HEK293 (cell line): ENCODE data around the gene TSHZ3.

Experiments used
- BCL11A ChIP-seq: fragments of 450-650 bp; formaldehyde crosslinking; IDR thresholded peaks from 2 replicates; pipeline ENCODE4 v1.5.1; 2016; ENCODE audit warnings: low read depth, missing biosample characterization, missing genetic modification characterization
- BCL6B ChIP-seq: fragments of 450-650 bp; formaldehyde crosslinking; IDR thresholded peaks from 2 replicates; pipeline ENCODE4 v1.5.1; 2017; ENCODE audit warnings: missing biosample characterization, missing genetic modification characterization
- EGR2 ChIP-seq: fragments of 450-650 bp; formaldehyde crosslinking; IDR thresholded peaks from 2 replicates; pipeline ENCODE4 v1.5.1; 2016; ENCODE audit warnings: low read depth, missing biosample characterization, missing genetic modification characterization
- ELK4 ChIP-seq: IDR thresholded peaks from 2 replicates; pipeline ENCODE4 v1.6.1; 2011; ENCODE audit warnings: mild to moderate bottlenecking, low read depth, low read length, borderline replicate concordance
- FEZF1 ChIP-seq: fragments of 450-650 bp; formaldehyde crosslinking; IDR thresholded peaks from 2 replicates; pipeline ENCODE4 v1.5.1; 2016; ENCODE audit warnings: missing biosample characterization, missing genetic modification characterization
- GFI1B ChIP-seq: fragments of 450-650 bp; formaldehyde crosslinking; IDR thresholded peaks from 2 replicates; pipeline ENCODE4 v1.5.1; 2016; ENCODE audit warnings: missing biosample characterization, missing genetic modification characterization
- GLI2 ChIP-seq: fragments of 450-650 bp; formaldehyde crosslinking; IDR thresholded peaks from 2 replicates; pipeline ENCODE4; 2017; ENCODE audit warnings: missing biosample characterization, missing genetic modification characterization, low read depth, borderline replicate concordance
- GLIS2 ChIP-seq: fragments of 450-650 bp; formaldehyde crosslinking; IDR thresholded peaks from 2 replicates; pipeline ENCODE4 v1.5.1; 2016; ENCODE audit warnings: missing biosample characterization, missing genetic modification characterization
- HIC1 ChIP-seq: fragments of 450-650 bp; formaldehyde crosslinking; IDR thresholded peaks from 2 replicates; pipeline ENCODE4 v1.5.1; 2016; ENCODE audit warnings: missing biosample characterization, missing genetic modification characterization
- IKZF3 ChIP-seq: fragments of 450-650 bp; IDR thresholded peaks from 2 replicates; pipeline ENCODE4 v1.5.0; 2018; ENCODE audit warnings: missing biosample characterization, mild to moderate bottlenecking, missing genetic modification characterization, moderate library complexity
- KLF16 ChIP-seq: fragments of 450-650 bp; formaldehyde crosslinking; IDR thresholded peaks from 2 replicates; pipeline ENCODE4 v1.5.1; 2017; ENCODE audit warnings: missing biosample characterization, missing genetic modification characterization
- PRDM1 ChIP-seq: fragments of 450-650 bp; formaldehyde crosslinking; IDR thresholded peaks from 2 replicates; pipeline ENCODE4; 2016; ENCODE audit warnings: missing biosample characterization, missing genetic modification characterization
- ZBTB8A ChIP-seq: fragments of 450-650 bp; formaldehyde crosslinking; IDR thresholded peaks from 2 replicates; pipeline ENCODE4 v1.5.1; 2016; ENCODE audit warnings: missing biosample characterization, missing genetic modification characterization
- ZNF114 ChIP-seq: fragments of 450-650 bp; formaldehyde crosslinking; IDR thresholded peaks from 2 replicates; pipeline ENCODE4 v1.5.0; 2017; ENCODE audit warnings: missing biosample characterization, missing genetic modification characterization
- ZNF184 ChIP-seq: fragments of 450-650 bp; IDR thresholded peaks from 2 replicates; pipeline ENCODE4 v1.5.1; 2018; ENCODE audit warnings: missing biosample characterization, mild to moderate bottlenecking, missing genetic modification characterization
- ZNF214 ChIP-seq: fragments of 450-650 bp; formaldehyde crosslinking; IDR thresholded peaks from 2 replicates; pipeline ENCODE4 v1.5.1; 2017; ENCODE audit warnings: missing biosample characterization, mild to moderate bottlenecking, missing genetic modification characterization, borderline replicate concordance
- ZNF221 ChIP-seq: fragments of 450-650 bp; formaldehyde crosslinking; IDR thresholded peaks from 2 replicates; pipeline ENCODE4 v1.5.1; 2017; ENCODE audit warnings: missing biosample characterization, missing genetic modification characterization, borderline replicate concordance
- ZNF223 ChIP-seq: fragments of 450-650 bp; formaldehyde crosslinking; IDR thresholded peaks from 2 replicates; pipeline ENCODE4 v1.5.1; 2016; ENCODE audit warnings: missing biosample characterization, missing genetic modification characterization
- ZNF23 ChIP-seq: fragments of 450-650 bp; formaldehyde crosslinking; IDR thresholded peaks from 2 replicates; pipeline ENCODE4 v1.5.1; 2016; ENCODE audit warnings: missing biosample characterization, missing genetic modification characterization, borderline replicate concordance
- ZNF24 ChIP-seq: fragments of 450-650 bp; formaldehyde crosslinking; IDR thresholded peaks from 2 replicates; pipeline ENCODE4 v1.5.1; 2016; ENCODE audit warnings: missing biosample characterization, missing genetic modification characterization
- ZNF266 ChIP-seq: fragments of 450-650 bp; formaldehyde crosslinking; IDR thresholded peaks from 2 replicates; pipeline ENCODE4 v1.5.1; 2016; ENCODE audit warnings: missing biosample characterization, missing genetic modification characterization, low read depth
- ZNF354C ChIP-seq: fragments of 450-650 bp; formaldehyde crosslinking; IDR thresholded peaks from 2 replicates; pipeline ENCODE4 v1.5.1; 2016; ENCODE audit warnings: missing biosample characterization, missing genetic modification characterization, low read depth, borderline replicate concordance
- ZNF366 ChIP-seq: fragments of 450-650 bp; formaldehyde crosslinking; conservative IDR thresholded peaks from 2 replicates; pipeline ENCODE4 v1.5.1; 2016; ENCODE audit warnings: missing biosample characterization, missing genetic modification characterization
- ZNF423 ChIP-seq: fragments of 450-650 bp; formaldehyde crosslinking; IDR thresholded peaks from 2 replicates; pipeline ENCODE4 v1.5.1; 2016; ENCODE audit warnings: missing biosample characterization, missing genetic modification characterization
- ZNF449 ChIP-seq: fragments of 450-650 bp; formaldehyde crosslinking; IDR thresholded peaks from 2 replicates; pipeline ENCODE4 v1.5.1; 2017; ENCODE audit warnings: missing biosample characterization, mild to moderate bottlenecking, missing genetic modification characterization, moderate library complexity
- ZNF473 ChIP-seq: fragments of 450-650 bp; formaldehyde crosslinking; IDR thresholded peaks from 2 replicates; pipeline ENCODE4 v1.5.1; 2017; ENCODE audit warnings: missing biosample characterization, missing genetic modification characterization
- ZNF548 ChIP-seq: fragments of 450-650 bp; formaldehyde crosslinking; IDR thresholded peaks from 2 replicates; pipeline ENCODE4 v1.5.1; 2016; ENCODE audit warnings: missing biosample characterization, missing genetic modification characterization
- ZNF558 ChIP-seq: fragments of 450-650 bp; formaldehyde crosslinking; IDR thresholded peaks from 2 replicates; pipeline ENCODE4 v1.5.1; 2016; ENCODE audit warnings: missing biosample characterization, missing genetic modification characterization
- ZNF585B ChIP-seq: fragments of 450-650 bp; formaldehyde crosslinking; IDR thresholded peaks from 2 replicates; pipeline ENCODE4 v1.5.1; 2016; ENCODE audit warnings: missing biosample characterization, missing genetic modification characterization
- ZNF596 ChIP-seq: fragments of 450-650 bp; IDR thresholded peaks from 2 replicates; pipeline ENCODE4 v1.5.0; 2018; ENCODE audit warnings: missing biosample characterization, mild to moderate bottlenecking, missing genetic modification characterization, moderate library complexity
- ZNF629 ChIP-seq: fragments of 450-650 bp; formaldehyde crosslinking; IDR thresholded peaks from 2 replicates; pipeline ENCODE4 v1.5.1; 2017; ENCODE audit warnings: missing biosample characterization, missing genetic modification characterization
- ZNF707 ChIP-seq: fragments of 450-650 bp; formaldehyde crosslinking; IDR thresholded peaks from 2 replicates; pipeline ENCODE4 v1.5.1; 2016; ENCODE audit warnings: missing biosample characterization, missing genetic modification characterization
- ZNF768 ChIP-seq: fragments of 450-650 bp; formaldehyde crosslinking; IDR thresholded peaks from 2 replicates; pipeline ENCODE4 v1.5.1; 2018; ENCODE audit warnings: missing biosample characterization, mild to moderate bottlenecking, missing genetic modification characterization
- ZNF843 ChIP-seq: fragments of 450-650 bp; formaldehyde crosslinking; IDR thresholded peaks from 2 replicates; pipeline ENCODE4 v1.5.1; 2016; ENCODE audit warnings: missing biosample characterization, missing genetic modification characterization
- TF ChIP-seq, protein P1 (sequence below): fragments of 450-650 bp; formaldehyde crosslinking; IDR thresholded peaks from 2 replicates; pipeline ENCODE4 v1.5.1; 2016; ENCODE audit warnings: missing biosample characterization, missing genetic modification characterization, borderline replicate concordance

TSHZ3 gene

DNA sequence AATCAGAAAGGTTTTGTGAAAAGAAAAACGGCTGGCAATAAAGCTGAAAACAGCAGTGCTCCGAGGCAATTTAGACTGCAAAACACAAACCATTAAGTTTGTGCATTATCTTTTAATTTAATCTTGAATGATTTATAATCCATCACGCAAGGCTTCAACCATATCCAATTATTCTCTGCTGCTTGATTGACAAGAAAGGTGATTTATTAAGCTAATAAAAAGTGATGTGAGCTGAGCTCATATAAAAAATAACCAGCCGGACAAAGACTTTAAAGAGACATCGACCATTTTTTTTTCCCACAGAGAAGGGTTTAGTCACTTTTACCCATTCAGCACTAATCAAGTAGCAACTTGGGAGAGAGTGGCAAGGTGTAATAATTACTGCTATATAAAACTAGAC is 33.6 kb downstream of the TSHZ3 start (continued):
- TF ChIP-seq BCL11A, result peak; percentile 81; the same call in 1 of the 2 replicates
- TF ChIP-seq ZNF449, result no peak
- TF ChIP-seq ZNF214 (tag by site-specific recombination), result no peak; the same call in 1 of the 2 replicates
- no peak for TF ChIP-seq ZNF266
- TF ChIP-seq, protein P1, sequence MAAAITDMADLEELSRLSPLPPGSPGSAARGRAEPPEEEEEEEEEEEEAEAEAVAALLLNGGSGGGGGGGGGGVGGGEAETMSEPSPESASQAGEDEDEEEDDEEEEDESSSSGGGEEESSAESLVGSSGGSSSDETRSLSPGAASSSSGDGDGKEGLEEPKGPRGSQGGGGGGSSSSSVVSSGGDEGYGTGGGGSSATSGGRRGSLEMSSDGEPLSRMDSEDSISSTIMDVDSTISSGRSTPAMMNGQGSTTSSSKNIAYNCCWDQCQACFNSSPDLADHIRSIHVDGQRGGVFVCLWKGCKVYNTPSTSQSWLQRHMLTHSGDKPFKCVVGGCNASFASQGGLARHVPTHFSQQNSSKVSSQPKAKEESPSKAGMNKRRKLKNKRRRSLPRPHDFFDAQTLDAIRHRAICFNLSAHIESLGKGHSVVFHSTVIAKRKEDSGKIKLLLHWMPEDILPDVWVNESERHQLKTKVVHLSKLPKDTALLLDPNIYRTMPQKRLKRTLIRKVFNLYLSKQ (tag by site-specific recombination), result no peak
- peak; percentile 11; the same call in 1 of the 2 replicates for TF ChIP-seq IKZF3 (tag by site-specific recombination)
- TF ChIP-seq KLF16 (tag by site-specific recombination), result peak; percentile 41; the same call in 1 of the 2 replicates
- TF ChIP-seq GLI2, result peak; percentile 84
- TF ChIP-seq ZNF366 (tag by site-specific recombination), result no peak
- peak; percentile 83 for TF ChIP-seq HIC1
- no peak for TF ChIP-seq EGR2 (tag by site-specific recombination)
- TF ChIP-seq ZNF23 (tag by site-specific recombination), result no peak
- TF ChIP-seq ZNF843 (tag by site-specific recombination), result peak; percentile 95
- no peak for TF ChIP-seq GLIS2 (tag by site-specific recombination)
- no peak for TF ChIP-seq ZNF707
- TF ChIP-seq BCL6B (tag by site-specific recombination), result peak; percentile 42; the same call in 1 of the 2 replicates
- TF ChIP-seq ZNF221, result no peak
- no peak for TF ChIP-seq ZNF354C (tag by site-specific recombination)
- peak; percentile 48; the same call in 1 of the 2 replicates for TF ChIP-seq ZNF596 (tag by site-specific recombination)
- TF ChIP-seq ZNF473, result no peak
- TF ChIP-seq ZNF114, result no peak
- no peak for TF ChIP-seq ZNF184
- TF ChIP-seq ZBTB8A (tag by site-specific recombination), result peak; percentile 56; the same call in 1 of the 2 replicates
- peak; percentile 62 for TF ChIP-seq ZNF629 (tag by site-specific recombination)
- TF ChIP-seq FEZF1 (tag by site-specific recombination), result peak; percentile 90
- 0 out of 2 replicates have a peak, but pooled peaks have one; percentile 25 for TF ChIP-seq GFI1B (tag by site-specific recombination)
- TF ChIP-seq ZNF585B, result no peak
- TF ChIP-seq ZNF558 (tag by site-specific recombination), result no peak
- TF ChIP-seq PRDM1 (tag by site-specific recombination), result no peak
- TF ChIP-seq ELK4, result no peak
- TF ChIP-seq ZNF548 (tag by site-specific recombination), result no peak
- TF ChIP-seq ZNF24, result no peak
- no peak for TF ChIP-seq ZNF223
- no peak for TF ChIP-seq ZNF423
- peak; percentile 14; the same call in 1 of the 2 replicates for TF ChIP-seq ZNF768 (tag by site-specific recombination)
